Sigmoid colon (tissue), 7 donors: Measurements from ENCODE around the gene SLC26A6. TPM values are rescaled to one million over a fixed set of nuclear protein-coding genes. Genes with fewer than 3 reads are reported as not detected.
A peak's percentile ranks its signal among the peaks of the same experiment; 100 is the strongest.

Experiments used
- DNase-seq: peaks from one replicate; pipeline ENCODE4 v3.0.0-alpha.2; 2019
- H3K27ac ChIP-seq, 4 donors: fragments of 200-600 bp; sonication (generic); one replicate each; pipeline ENCODE4 v1.5.1; 2016 to 2019; ENCODE audit warnings: mild to moderate bottlenecking in 1 of 4
- H3K27me3 ChIP-seq, 3 donors: fragments of 200-600 bp; sonication (generic); one replicate each; pipeline ENCODE4 v1.5.1; 2019; ENCODE audit warnings: mild to moderate bottlenecking in 1 of 3
- H3K36me3 ChIP-seq, 4 donors: fragments of 200-600 bp; sonication (generic); one replicate each; pipeline ENCODE4 v1.5.1; 2016 to 2019
- H3K4me1 ChIP-seq, 4 donors: fragments of 200-600 bp; sonication (generic); one replicate each; pipeline ENCODE4 v1.5.1; 2017 to 2019
- H3K4me3 ChIP-seq, 4 donors: fragments of 200-600 bp; sonication (generic); one replicate each; pipeline ENCODE4 v1.5.1; 2017 to 2019; ENCODE audit warnings: mild to moderate bottlenecking in 2 of 4, moderate library complexity in 1 of 4
- H3K9me3 ChIP-seq, 4 donors: fragments of 200-600 bp in 3 of 4; sonication (generic) in 3 of 4; one replicate each; pipeline versions ENCODE4 v1.5.1 to v1.6.1; 2013 to 2019
- EP300 ChIP-seq, 4 donors: sonication (generic); formaldehyde crosslinking; IDR thresholded peaks; one replicate each; pipeline ENCODE4 v1.6.1; 2017; ENCODE audit warnings: antibody characterized with exemption in 4 of 4
- POLR2A ChIP-seq, 2 donors: fragments of 450-650 bp; IDR thresholded peaks; one replicate each; pipeline ENCODE4 v1.6.1; 2016; ENCODE audit warnings: antibody characterized with exemption in 2 of 2, mild to moderate bottlenecking in 2 of 2, moderate library complexity in 2 of 2
- POLR2AphosphoS5 ChIP-seq, 4 donors: sonication (generic); formaldehyde crosslinking; IDR thresholded peaks; one replicate each; pipeline ENCODE4 v1.6.1; 2017; ENCODE audit warnings: antibody characterized with exemption in 4 of 4
- WGBS, 2 donors: extraction: QIAGEN DNeasy Blood & Tissue Kit; methylation state at CpG; one replicate each; pipeline ENCODE4 v1.1.7; 2013; 5-methylcytosine and 5-hydroxymethylcytosine counted together
- intact Hi-C: fragments of 100-400 bp; cut with DNase I; formaldehyde crosslinking; loops from one replicate; pipeline ENCODE4 v1.15.1; 2023
- polyA plus RNA-seq, 3 donors: library from polyadenylated mRNA; stranded (reverse); fragments of 200-250 nt; gene quantifications; one replicate each; pipeline ENCODE4 v1.2.3, GENCODE V29; 2013
- total RNA-seq, 4 donors: library from RNA; depleted of rRNA; stranded (reverse); fragments of >200 nt; gene quantifications; one replicate each; pipeline ENCODE4 v1.1.0, GENCODE V29; 2016
- TF ChIP-seq, protein P1 (sequence below), 4 experiments: fragments of 450-650 bp in 3 of 4; fragments of 200-600 bp in 1 of 4; IDR thresholded peaks; one replicate each; pipeline ENCODE4 v1.5.1; 2016 to 2019; ENCODE audit warnings: antibody characterized with exemption in 4 of 4, mild to moderate bottlenecking in 3 of 4, moderate library complexity in 2 of 4
- donor health status: healthy with polysubstance abuse.
- donor health status: Bipolar disorder and iron deficiency.
- donor health status: healthy.

Gene SLC26A6
- total and polyA plus RNA-seq, 7 donors, result 6.4 to 70.8 (median 16.8) TPM

DNA sequence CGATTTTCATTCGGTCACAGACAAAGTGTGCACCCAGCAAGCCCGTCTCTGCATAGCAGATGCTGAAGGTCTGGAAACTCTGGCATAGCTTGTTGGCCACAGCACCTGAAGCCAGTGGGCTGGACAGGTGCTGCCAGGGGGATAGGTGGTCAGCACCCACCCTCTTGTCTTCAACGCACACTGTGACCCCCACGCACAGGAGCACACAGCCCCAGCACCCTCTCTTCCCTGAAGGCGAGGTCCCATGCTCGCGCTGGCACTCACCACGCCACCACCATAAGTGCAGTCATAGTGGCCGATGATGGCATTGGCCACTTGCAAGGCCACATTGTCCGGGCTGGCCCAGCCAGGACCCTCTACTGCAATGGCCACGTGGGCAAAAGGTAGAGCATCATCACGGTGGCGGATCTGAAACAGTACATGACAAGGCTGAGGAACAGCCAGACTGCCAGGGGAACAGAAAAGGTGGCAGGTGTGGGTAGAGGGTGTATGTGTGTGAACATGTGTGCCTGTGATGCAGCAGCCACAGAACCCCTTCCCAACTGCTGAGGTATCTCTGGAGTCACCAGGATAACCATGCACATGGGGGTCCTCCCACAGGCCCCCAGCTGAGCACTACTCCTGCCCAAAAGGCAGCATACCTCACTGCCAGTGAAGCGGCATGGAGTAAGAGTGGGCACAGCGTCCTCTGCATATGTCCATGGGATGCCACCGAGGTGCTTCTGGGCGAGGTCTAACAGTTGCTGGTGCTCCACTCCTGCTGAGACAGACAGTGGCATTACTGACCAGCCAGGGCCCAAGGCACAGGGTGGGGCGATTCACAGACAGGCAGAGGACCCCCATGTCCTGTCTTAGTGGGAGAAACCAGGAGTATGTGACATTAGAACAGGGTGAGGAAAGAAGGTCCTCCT is 34.3 kb downstream of the SLC26A6 start:
- Histone ChIP-seq H3K27me3 (no peaks in the 10 kb centered on the region), H3K4me3 (no peak overlapping the region), H3K9me3 (no peaks in the 10 kb centered on the region), H3K36me3 (peaks cover 52 to 75% (median 67%) of the 10 kb centered on the region in 4 donors), H3K4me1 (peaks cover 0 to 29% (median 21%) of the 10 kb centered on the region in 4 donors), H3K27ac (peak overlapping the region in 1 of 4 donors; percentile 19)
- intact Hi-C loops, result no loop called here
- TF ChIP-seq POLR2AphosphoS5 (IDR thresholded peaks at IDR 0.05) (no peak), POLR2A (IDR thresholded peaks at IDR 0.05) (no peak), EP300 (IDR thresholded peaks at IDR 0.05) (no peak)
- TF ChIP-seq, protein P1, sequence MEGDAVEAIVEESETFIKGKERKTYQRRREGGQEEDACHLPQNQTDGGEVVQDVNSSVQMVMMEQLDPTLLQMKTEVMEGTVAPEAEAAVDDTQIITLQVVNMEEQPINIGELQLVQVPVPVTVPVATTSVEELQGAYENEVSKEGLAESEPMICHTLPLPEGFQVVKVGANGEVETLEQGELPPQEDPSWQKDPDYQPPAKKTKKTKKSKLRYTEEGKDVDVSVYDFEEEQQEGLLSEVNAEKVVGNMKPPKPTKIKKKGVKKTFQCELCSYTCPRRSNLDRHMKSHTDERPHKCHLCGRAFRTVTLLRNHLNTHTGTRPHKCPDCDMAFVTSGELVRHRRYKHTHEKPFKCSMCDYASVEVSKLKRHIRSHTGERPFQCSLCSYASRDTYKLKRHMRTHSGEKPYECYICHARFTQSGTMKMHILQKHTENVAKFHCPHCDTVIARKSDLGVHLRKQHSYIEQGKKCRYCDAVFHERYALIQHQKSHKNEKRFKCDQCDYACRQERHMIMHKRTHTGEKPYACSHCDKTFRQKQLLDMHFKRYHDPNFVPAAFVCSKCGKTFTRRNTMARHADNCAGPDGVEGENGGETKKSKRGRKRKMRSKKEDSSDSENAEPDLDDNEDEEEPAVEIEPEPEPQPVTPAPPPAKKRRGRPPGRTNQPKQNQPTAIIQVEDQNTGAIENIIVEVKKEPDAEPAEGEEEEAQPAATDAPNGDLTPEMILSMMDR (IDR thresholded peaks at IDR 0.05), result no peak
- 94 to 95% methylated on average over 19 of the region's 19 CpGs for WGBS, 2 donors
- no peak for DNase-seq

DNA sequence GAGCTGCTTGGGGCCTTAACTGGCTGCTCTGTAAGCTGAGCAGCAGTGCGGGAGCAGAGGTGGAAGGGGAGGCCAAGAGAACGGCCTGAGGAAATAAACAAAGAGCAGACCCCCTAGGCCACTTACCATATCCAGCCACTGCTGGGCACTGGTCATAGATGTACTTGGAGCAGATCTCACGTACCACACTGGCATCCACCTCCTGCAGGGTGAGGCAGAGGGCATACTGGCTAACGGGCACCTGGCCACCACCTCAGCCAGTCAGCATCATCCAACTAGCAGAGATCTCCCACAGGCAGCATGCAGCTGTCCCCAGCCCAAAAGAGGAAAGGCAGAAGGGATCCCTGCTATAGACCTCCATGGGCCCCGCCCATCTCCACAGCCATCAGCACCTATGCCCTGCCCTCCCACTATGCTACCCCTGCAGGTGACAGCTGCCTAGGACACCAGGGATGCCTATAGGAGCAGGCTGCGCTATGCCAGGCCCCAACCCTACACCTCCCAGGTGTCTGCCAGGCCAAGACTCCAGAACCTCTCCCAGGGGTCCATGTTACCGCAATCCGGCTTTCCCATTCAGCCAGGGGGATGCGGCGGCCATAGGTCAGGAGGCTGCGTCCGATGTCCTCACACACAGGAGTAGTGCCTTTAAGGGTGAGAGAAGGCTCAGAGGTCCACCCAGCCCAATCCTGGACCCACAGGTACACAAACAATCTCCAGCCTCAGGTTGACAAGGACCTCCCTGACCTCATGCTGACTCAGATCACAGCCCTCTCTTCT is 35.6 kb downstream of the SLC26A6 start:
- no peak for TF ChIP-seq POLR2A (IDR thresholded peaks at IDR 0.05)
- TF ChIP-seq, protein P1 (IDR thresholded peaks at IDR 0.05), result no peak
- TF ChIP-seq EP300 (IDR thresholded peaks at IDR 0.05), result no peak
- no peak for TF ChIP-seq POLR2AphosphoS5 (IDR thresholded peaks at IDR 0.05)
- no peaks in the 10 kb centered on the region for H3K9me3 ChIP-seq
- DNase-seq, result no peak
- peaks cover 0 to 3% (median 0%) of the 10 kb centered on the region in 3 donors for H3K27me3 ChIP-seq
- intact Hi-C loops, result no loop called here
- peaks cover 0 to 42% (median 33%) of the 10 kb centered on the region in 4 donors for H3K4me1 ChIP-seq
- H3K36me3 ChIP-seq, result peaks cover 45 to 63% (median 55%) of the 10 kb centered on the region in 4 donors
- H3K4me3 ChIP-seq, result no peak overlapping the region
- H3K27ac ChIP-seq, result peak overlapping the region; percentile 56 to 89 (median 80)
- 95 to 96% methylated on average over 12 of the region's 12 CpGs for WGBS, 2 donors

DNA sequence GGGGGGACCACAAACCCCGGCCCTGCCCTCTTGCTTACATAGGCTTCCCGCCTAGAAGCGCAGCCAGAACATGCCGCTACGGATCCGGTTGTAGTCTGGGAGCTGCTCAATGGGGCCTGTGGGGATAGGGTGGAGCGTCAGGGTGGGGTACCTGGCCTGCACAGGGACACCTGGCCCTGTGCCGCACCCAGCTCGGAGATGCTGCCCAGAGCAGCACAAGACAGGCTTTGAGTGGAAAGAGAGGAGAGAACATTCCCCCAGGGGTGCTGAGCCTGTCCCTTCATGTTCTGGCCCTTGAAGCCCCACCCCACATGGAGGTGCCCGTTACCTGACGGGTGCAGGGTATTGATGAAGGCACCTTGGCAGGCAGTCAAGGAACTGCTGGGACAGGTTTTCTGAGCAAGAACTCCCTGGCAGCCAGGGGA is 36.2 kb downstream of the SLC26A6 start:
- H3K27ac ChIP-seq, result peak overlapping the region; percentile 56 to 89 (median 80)
- no peaks in the 10 kb centered on the region for H3K9me3 ChIP-seq
- peaks cover 0 to 48% (median 39%) of the 10 kb centered on the region in 4 donors for H3K4me1 ChIP-seq
- no peak for DNase-seq
- no peak overlapping the region for H3K4me3 ChIP-seq
- H3K36me3 ChIP-seq, result peaks cover 39 to 56% (median 49%) of the 10 kb centered on the region in 4 donors
- TF ChIP-seq POLR2A (IDR thresholded peaks at IDR 0.05) (no peak), EP300 (IDR thresholded peaks at IDR 0.05) (no peak), POLR2AphosphoS5 (IDR thresholded peaks at IDR 0.05) (no peak)
- TF ChIP-seq, protein P1 (IDR thresholded peaks at IDR 0.05), result no peak
- 44 to 76% methylated on average over 11 of the region's 11 CpGs for WGBS, 2 donors
- intact Hi-C loops, result no loop called here
- H3K27me3 ChIP-seq, result peaks cover 0 to 9% (median 5%) of the 10 kb centered on the region in 3 donors

DNA sequence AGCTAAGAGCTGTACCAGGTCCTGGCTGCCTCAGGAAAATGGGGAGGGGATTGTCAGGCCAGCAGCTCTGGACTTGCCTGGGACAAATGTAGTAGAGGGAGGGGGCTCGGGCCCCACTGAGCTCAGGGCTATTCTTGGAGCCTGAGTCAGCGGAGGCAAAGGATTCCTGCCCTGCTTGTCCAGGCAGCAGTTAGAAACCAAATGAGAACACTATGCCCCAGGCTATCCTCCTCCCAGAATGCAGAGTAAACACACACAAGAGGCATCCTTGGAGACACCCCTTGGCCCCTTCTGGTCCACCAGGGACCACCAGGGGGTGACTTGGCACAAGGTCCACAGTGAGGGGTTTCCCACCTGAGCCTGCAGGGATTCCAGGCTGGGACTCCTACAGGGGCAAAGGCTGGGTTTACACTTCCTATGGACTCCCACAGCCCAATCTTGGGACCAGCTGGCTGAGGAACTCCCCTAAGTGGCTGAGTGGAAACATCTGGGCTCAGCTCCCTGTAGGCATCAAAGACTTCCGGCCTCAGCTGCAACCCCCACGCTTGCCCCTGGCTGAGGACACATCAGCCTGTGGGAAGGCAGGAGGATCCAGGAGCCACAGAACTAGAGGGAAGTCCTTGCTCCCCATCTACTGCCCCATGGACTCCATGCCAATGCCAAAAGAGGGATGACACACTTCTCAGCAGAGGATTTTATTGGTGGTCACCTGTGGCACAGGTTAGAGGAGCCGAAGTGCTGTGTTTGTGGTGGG is 36.8 kb downstream of the SLC26A6 start:
- Histone ChIP-seq H3K27me3 (peaks cover 0 to 12% (median 5%) of the 10 kb centered on the region in 3 donors), H3K36me3 (peaks cover 33 to 51% (median 44%) of the 10 kb centered on the region in 4 donors), H3K27ac (peak overlapping the region; percentile 56 to 89 (median 80)), H3K4me1 (peaks cover 0 to 49% (median 39%) of the 10 kb centered on the region in 4 donors), H3K9me3 (no peaks in the 10 kb centered on the region), H3K4me3 (no peak overlapping the region)
- intact Hi-C loops, result no loop called here
- 62 to 70% methylated on average over 5 of the region's 5 CpGs for WGBS, 2 donors
- DNase-seq, result no peak
- TF ChIP-seq, protein P1 (IDR thresholded peaks at IDR 0.05), result no peak
- TF ChIP-seq POLR2A (IDR thresholded peaks at IDR 0.05), result no peak
- peak in 2 of 4 donors; percentile 44 to 52 for TF ChIP-seq POLR2AphosphoS5 (IDR thresholded peaks at IDR 0.05)
- peak in 1 of 4 donors; percentile 12 for TF ChIP-seq EP300 (IDR thresholded peaks at IDR 0.05)
